GM23248 (cell line): Measurements from ENCODE around the gene FYB1.

ENCODE experiments used
- EZH2 ChIP-seq: fragments of 200-600 bp; sonication (generic); IDR thresholded peaks from 2 replicates; pipeline ENCODE4 v1.6.1; 2018; ENCODE audit warnings: antibody characterized with exemption, mild to moderate bottlenecking; ENCODE audit not compliant: insufficient read depth, poor library complexity, severe bottlenecking
- EZH2phosphoT487 ChIP-seq: fragments of 200-600 bp; sonication (generic); IDR thresholded peaks from 2 replicates; pipeline ENCODE4 v1.6.1; 2018; ENCODE audit warnings: antibody characterized with exemption, moderate library complexity, mild to moderate bottlenecking, low read depth; ENCODE audit not compliant: insufficient read depth

DNA sequence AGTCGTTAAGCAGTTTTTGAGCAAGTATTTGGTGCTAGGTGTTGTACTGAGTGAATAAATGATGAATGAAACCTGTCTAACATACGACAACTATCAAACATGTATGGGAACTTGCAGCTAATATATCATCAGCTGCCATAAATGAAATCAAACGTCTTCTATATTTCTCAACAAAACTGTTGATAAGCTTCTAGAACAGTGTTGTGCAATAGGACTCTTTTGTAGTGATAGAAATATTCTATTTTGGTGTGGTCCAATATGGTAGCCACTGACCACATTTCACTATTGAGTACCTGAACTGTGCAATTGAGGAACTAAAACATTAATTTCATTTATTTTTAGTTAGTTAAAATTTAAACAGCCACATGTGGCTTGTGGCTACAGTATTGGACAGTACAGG is 16.3 kb upstream of the FYB1 start:
- no peak for TF ChIP-seq EZH2
- no peak for TF ChIP-seq EZH2phosphoT487
